NCI-H82 treated with DMSO at 0.1 percent for 48 hours (cell line): ENCODE data around the gene ALKBH7.
A peak's percentile ranks its signal among the peaks of the same experiment; 100 is the strongest.

ENCODE experiments used
- DNase-seq: peaks from one replicate; lab custom pipeline; 2025; ENCODE audit not compliant: unreplicated experiment; lab: John Stamatoyannopoulos, UW

ALKBH7 gene

GRCh38 chr19:6362351-6362801, 10.2 kb upstream of the ALKBH7 start:
- DNase-seq, result no peak

DNA sequence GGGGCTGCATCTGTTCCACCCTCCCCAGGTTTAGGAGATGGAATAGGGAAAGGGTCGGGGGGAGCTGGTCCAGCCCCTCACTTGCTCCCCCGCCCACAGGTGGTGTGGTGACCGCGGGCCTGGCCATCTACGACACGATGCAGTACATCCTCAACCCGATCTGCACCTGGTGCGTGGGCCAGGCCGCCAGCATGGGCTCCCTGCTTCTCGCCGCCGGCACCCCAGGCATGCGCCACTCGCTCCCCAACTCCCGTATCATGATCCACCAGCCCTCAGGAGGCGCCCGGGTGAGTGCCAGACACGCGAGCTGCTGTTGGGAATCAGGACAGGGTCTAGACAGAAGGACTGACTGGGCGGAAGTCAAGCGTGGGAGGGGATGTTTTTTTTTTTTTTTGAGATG, 8.2 kb upstream of the ALKBH7 start:
- DNase-seq, result no peak

DNA sequence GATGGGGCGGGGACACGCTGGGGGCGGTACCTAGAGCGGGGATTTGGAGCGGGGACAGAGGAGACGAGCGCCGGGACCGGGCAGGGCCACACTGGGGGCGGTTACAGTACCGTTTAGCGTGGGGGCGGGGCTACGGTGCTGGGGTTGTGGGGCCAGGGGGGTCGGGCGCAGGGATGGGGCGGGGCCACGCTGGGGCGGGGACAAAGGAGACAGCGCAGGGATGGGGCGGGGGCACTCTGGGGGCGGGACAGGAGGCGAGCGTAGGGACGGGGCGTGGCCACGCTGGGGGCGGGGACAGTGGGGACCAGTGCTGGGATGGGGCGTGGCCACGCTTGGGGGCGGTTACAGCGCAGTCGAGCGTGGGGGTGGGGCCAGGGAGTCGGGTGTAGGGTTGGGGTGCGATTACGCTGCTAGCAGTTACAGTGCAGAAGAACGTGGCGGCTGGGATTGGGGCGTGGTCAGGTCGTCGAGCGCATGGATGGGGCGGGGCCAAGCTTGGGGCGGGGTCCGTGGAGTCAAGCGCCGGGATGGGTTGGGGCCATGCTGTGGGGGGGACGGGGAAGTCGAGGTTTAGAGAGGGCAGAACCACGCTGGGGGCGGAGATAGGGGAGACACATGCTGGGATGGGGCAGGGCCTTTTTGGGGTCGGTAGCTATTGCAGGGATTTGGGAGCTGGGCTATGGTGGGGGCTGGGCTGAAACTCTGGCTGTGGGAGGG, 660 bp downstream of the ALKBH7 start:
- DNase-seq, result peak; percentile 88

DNA sequence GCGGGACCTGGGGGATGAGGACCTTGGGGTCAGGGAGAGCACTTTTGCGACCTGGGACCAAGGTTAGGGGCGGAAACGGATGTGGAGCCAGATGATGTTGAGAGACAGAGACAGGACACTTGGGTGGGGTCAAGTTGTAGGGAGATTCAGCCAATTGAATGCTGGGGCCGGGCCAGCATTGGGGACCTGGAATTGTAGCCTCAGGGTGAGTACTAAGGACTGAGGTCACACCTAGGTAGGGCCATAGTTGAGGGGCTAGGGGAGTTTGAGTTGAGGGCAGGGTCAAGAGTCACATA, 1.2 kb downstream of the ALKBH7 start:
- DNase-seq, result no peak

DNA sequence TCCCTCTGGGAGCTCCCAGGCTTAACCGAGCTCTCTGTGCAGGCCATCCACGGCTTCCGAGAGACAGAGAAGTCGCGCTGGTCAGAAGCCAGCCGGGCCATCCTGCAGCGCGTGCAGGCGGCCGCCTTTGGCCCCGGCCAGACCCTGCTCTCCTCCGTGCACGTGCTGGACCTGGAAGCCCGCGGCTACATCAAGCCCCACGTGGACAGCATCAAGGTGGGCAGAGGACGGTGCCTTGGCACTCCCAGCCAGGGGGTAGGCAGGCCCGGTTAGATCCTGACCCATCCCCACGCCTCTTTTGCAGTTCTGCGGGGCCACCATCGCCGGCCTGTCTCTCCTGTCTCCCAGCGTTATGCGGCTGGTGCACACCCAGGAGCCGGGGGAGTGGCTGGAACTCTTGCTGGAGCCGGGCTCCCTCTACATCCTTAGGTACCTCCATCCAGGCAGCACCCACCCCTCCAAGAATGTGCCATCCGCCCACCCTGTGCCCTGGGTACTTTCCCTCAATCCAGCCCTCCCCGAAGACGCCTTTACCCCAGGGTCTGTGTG, 1.6 kb downstream of the ALKBH7 start:
- no peak for DNase-seq

DNA sequence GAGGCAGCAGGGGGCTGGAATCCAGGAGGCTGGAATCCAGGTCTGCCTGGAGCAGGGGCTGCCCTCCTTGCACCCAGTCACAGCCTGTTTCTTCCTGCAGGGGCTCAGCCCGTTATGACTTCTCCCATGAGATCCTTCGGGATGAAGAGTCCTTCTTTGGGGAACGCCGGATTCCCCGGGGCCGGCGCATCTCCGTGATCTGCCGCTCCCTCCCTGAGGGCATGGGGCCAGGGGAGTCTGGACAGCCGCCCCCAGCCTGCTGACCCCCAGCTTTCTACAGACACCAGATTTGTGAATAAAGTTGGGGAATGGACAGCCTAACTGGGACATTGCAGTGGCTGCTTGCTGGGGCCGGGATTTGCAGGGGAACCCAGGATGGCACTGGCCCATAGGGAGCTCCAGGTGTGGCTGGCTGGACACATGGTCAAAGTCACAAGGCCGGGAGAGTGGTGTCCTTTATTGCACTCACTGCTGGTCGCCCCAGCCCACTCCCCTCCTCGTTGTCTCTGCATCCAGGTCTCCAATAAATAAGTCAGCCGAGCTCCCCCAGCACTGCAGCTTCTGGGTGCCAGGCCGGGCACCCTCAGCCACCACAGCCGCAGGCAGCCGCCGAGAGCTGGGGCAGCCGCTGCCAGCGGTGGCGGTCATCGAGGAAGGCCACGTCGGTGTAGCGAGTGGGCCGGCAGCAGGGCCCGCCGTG, 2.3 kb downstream of the ALKBH7 start:
- no peak for DNase-seq

DNA sequence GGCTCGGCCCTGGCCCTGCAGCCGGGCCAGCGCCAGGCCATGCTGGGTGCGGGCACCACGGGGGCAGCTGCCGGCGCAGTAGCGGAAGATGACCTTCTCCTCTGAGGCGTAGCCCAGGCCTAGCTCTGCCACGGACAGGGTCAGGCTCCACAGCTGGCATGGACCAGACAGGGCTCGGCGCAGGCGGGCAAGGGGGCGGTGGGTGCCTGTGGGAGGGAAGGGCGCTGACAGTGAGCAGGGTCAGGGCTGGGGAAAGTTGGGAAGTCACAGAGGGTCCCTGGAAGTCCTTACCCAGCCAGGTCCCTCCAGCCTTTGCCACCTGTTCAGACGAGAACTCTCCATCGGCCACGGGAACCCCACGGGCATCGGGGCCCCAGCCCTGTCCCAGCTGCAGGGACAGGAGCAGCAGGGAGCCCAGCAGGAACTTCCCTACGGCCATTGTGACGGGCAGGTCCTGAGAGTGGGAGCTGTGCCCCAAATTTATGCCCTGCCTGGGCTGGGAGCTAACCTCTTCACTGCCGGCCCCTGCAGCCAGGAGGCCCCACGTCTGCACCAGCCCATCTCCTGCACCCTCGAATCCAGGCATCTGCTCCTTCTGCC, 2.9 kb downstream of the ALKBH7 start, which contains the start of gene PSPN:
TSS of gene PSPN (minus strand) at position 523 of the 600 bp plus-strand sequence. CDS start at position 439, 84 bp downstream.
- DNase-seq, result no peak

- no peak for DNase-seq
These were observed 4.1 kb downstream of the ALKBH7 start for GRCh38 chr19:6376512-6377190.

- DNase-seq, result no peak
These were observed 5.4 kb downstream of the ALKBH7 start for GRCh38 chr19:6378041-6378440.

DNA sequence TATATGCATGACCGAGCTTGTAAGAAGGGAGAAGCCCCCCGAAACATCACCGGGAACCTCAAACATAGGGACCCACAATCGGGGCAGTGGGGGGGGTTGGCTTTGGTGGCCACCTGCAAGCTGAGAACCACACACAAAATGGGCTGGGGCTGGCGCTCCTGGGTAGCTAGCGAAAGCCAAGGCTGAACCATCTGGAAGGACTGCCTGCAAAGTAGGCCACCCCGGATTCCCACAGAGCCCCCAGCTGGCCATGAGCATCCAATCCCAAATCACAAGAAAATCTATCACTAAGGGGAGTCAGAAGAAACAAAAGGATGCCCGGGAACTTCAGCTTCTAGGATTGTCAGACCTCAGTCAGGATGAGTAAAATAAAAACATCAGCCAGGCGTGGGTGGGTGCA, 5.9 kb downstream of the ALKBH7 start:
- DNase-seq, result no peak

GRCh38 chr19:6379744-6380143, 7.2 kb downstream of the ALKBH7 start:
- no peak for DNase-seq

DNA sequence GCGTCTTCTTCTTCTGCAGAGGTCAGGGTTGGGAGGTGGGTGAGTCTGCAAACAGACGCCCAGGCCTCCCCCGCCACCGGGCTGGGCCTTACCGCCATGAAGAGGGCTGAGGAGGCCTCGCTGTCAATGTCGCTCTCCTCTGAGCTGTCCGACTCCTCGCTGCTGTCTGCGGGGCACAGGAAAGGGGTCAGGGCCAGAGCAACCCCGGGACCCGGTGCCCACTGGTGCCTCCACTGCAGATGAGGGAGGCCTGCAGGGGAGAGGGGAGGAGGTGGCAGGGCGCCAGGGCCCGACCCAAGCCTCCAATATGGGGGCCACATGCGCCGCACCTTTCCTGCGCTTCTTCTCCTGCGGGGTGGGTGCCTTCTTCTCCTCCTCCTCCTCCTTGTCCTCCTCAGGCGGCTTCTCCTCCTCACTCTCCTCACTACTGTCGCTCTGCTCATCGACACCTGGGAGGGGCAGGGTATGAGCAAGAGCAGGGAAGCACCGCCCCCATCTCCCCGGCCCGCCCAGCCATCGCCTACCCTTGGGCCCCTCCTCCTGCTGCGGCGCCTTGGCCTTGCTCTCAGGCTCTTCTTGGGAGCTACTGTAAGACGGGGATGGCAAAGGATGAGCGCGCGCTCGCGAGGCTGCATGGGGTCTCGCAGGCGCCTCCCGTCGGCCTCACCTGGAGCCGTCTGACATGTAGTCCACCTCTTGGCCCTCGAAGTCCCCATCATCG, 8.6 kb downstream of the ALKBH7 start:
- DNase-seq, result no peak

DNA sequence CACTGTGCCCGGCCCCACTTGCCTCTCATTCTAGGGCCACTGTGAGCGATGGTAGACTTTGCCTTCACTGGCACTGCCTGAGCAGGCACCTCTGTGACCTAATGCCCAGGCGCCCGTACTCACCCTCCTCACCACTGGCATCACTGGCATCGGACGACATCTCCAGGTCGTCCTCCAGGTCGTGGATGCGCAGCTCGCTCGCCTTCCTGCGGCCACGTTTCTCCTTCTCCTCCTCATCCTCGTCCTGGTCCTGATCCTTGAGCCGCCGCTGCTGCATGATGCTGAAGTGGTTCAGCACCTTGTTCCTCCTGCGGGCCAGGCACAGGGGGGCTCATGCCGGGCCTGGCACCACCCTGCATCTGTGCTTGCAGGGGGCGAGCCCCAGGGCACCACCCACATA, 10.6 kb downstream of the ALKBH7 start:
- no peak for DNase-seq

DNA sequence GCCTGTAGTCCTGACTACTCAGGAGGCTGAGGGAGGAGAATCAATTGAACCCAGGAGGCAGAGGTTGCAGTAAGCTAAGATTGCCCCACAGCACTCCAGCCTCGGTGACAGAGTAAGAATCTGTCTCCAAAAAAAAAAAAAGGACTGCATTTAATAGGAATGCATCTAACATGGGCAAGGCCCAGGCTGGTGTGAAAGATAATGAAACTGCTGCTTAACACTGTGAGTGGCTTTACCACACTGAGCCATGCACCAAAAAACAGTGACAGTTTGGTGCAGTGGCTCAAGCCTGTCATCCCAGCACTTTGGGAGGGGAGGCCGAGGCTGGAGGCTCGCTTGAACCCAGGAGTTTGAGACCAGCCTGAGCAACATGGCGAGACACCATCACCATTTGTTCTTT, 11.8 kb downstream of the ALKBH7 start:
- no peak for DNase-seq

DNA sequence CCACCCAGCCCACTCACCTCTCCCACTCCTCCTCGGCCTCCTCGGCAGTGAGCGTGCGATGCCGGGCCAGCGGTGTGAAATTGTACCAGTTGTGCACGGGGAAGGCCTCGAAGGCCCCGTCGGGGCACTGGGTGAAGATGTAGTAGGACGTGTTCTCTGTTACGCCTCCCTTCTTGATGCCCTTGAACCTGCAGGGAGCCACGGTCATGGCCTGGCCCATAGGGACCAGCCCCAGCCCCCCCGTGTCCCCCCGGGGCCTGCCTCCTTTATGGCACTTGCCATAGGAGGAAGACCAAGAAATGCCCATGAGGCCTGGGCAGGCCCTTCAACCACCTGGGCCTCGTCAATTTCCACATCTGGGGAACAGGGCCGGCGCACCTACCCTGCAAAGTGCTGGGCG, 14.8 kb downstream of the ALKBH7 start:
- no peak for DNase-seq

DNA sequence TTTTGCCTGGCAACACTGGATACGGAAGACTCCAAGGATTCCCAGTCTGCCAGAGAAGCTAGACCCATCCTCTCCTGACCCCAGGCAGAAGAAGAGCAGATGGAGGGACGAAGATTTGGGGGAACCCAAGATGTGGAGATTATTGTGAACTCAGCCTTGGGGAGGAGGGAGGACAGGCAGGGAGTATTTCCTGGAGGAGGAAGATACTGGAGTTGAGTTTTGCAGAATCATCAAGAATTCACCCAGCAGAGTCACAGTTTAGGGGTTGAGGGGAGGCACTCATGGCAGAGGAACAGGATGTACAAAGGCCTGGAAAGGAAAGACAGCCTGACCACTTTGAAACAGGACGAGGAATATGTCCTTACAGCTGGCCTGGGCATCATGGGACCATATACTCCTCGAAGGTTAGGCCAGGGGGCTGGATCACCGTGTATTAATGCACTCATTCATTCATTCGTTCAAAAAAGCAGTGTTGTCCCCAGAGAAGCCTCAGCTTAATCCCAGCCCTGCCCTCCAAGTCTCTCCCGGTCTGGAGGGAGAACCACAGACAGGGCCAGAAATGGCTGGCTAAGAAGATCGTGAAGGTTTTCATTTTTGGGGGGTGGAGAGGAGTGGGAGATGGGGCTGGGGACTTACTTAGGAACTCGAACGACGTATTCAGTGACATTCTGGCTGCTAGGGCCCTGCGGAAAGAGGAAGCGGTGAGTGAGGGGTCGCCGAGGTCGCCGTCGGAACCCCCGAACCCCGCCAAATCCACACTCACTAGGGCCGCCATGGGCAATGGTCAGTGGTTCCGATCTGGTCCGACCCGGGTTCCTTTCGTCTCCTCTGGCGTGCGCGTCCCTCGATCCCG, 19.9 kb downstream of the ALKBH7 start:
- no peak for DNase-seq

DNA sequence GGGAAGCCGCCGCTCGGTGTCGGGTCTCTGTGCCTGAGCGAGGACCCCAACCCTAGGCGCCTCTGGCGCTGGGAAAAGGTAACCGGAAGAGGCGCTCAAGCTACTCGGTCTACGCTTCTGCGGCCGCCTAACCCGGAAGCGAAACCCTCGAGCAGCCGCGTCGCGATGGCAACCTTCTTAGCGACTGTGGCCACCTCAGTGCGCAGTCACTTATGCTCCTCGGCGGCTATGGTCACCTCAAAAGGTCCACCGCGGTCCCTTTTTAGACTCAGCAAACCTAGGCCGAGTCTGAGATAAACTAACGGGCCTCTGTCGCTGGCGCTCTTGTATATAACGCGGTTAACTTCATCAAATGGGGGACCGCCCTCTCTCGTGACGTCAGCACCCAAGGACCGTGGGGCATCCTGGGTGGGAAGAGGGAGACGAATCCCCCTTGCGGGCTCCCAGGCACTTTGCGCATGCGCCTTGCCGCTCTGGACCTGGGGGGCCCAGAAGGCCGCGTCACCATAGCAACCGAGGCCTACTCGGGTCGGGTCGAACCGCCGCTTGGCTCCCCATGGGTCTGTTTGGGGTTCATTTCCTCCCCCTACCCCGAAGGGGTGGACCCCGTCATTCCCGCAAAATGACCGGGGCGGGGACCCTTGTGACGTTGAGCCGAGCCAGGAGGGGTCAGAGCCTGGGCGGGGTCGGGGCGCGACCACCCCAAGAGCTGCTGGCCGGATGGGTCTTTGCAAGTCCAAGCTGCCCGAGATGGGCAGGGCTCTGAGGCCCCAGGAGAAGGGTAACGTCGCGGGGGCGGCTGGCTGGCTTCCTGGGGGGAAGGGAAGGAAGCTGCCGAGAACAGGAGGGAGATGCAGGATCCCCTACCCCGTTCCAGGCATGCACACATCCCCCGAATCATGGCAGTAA, 20.7 kb downstream of the ALKBH7 start, which contains the start of gene GTF2F1:
TSS of gene GTF2F1 (minus strand) at position 91 of the 909 bp plus-strand sequence. CDS start 169 bp downstream, outside the sequence.
- DNase-seq, result peak; percentile 86

DNA sequence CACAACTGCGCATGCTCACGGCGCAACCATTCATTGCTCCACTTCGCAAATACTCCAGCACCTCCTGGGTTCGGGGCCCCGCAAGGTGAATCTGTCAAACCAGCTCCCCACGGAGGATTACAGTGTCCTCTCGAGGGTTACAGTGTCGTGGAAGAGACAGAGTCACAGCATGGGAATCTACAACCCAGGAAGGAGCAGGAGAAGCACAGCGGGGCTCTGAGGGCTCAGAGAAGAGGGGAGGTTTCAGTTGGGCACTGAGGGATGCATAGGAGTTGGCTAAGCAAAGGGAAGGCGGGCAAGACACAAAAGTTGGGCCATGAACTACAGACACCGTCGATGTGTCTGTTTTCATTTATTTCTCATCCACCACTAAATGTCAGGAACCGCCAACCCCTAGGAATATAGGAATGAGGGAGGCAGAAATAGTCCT, 21.4 kb downstream of the ALKBH7 start:
- DNase-seq, result peak; percentile 44

DNA sequence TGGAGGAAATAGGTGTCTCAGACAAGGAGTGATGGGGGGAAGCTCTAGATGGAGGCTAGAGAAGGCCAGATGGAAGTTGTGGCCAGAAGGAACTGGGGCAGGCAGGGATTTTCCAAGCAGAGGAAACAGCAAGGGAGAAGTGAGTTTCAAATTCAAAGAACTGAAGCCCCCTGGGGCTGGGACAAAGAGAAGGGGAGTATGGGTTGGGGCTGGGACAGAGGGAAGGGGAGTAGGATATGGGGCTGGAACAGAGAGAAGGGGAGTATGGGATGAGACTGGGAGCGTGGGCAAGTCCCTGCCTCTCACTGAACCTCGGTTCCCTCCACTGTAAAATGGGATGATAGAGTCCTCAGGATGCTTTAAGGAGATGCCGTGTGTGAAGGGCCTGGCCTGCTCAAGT, 22.2 kb downstream of the ALKBH7 start:
- no peak for DNase-seq
